ENCODE results near the gene KDM6A.
A peak's percentile ranks its signal among the peaks of the same experiment; 100 is the strongest.
"Not testable (repeated sequence)": the region's sequence is repeated elsewhere in the genome, so short reads cannot be mapped to it uniquely, and the experiment has no call there.

Gene KDM6A

GRCh38 chrX:45063319-45064095 lies 190.5 kb downstream of the KDM6A start:
- Histone ChIP-seq H2AFZ (ENCODE audit: insufficient read depth, low read length, poor library complexity) (no peak overlapping the region), H3K23ac (ENCODE audit: low read length) (no peak overlapping the region), H2BK120ac (ENCODE audit: insufficient read depth, low read length, poor library complexity) (no peak overlapping the region), H4K8ac (ENCODE audit: low read depth, low read length) (no peak overlapping the region), H3K79me2 (ENCODE audit: control insufficient read depth, insufficient read depth, low read length, poor library complexity) (no peaks in the 10 kb centered on the region), H4K91ac (ENCODE audit: low read depth, low read length) (no peak overlapping the region), H3K36me3 (ENCODE audit: control insufficient read depth in 1 of 2, insufficient read depth in 2 of 2, low read length in 2 of 2) (peaks cover 10 to 14% of the 10 kb centered on the region in 2 experiments), H3K79me1 (ENCODE audit: low read length) (no peaks in the 10 kb centered on the region), H3K4me1 (ENCODE audit: control insufficient read depth in 1 of 2, insufficient read depth in 2 of 2, low read length in 2 of 2) (peaks cover 2 to 3% of the 10 kb centered on the region in 2 experiments), H2BK5ac (ENCODE audit: low read depth, low read length, poor library complexity) (no peak overlapping the region), H3K4me2 (ENCODE audit: low read length) (no peak overlapping the region), H4K12ac (ENCODE audit: low read depth, low read length) (no peak overlapping the region), H2BK12ac (ENCODE audit: low read length) (peak overlapping the region; percentile 31), H2AK5ac (ENCODE audit: low read length) (no peak overlapping the region), H3K27me3 (ENCODE audit: insufficient read depth, low read length) (no peaks in the 10 kb centered on the region), H3K27ac (ENCODE audit: low read depth, low read length) (no peak overlapping the region), H3K18ac (ENCODE audit: low read length) (peak overlapping the region; percentile 37), H3K14ac (ENCODE audit: low read length) (no peak overlapping the region), H3K9ac (ENCODE audit: low read length) (no peak overlapping the region), H3K4ac (ENCODE audit: low read depth, low read length) (no peak overlapping the region), H3K4me3 (ENCODE audit: low read depth, low read length) (no peak overlapping the region), H3K9me3 (ENCODE audit: insufficient read depth, low read depth, low read length) (no peaks in the 10 kb centered on the region)
- DNase-seq: peak in 1 of 2 donors; percentile 15
- no CpG with 5 or more reads among the region's 11 CpGs for WGBS (ENCODE audit: extremely low coverage, insufficient coverage, insufficient read length)

- DNase-seq: no peak
- H3K4me3 ChIP-seq (ENCODE audit: low read depth, low read length): no peak overlapping the region
- H3K4me1 ChIP-seq (ENCODE audit: control insufficient read depth in 1 of 2, insufficient read depth in 2 of 2, low read length in 2 of 2): peaks cover 0 to under 1% of the 10 kb centered on the region in 2 experiments
- no peak overlapping the region for H2BK12ac ChIP-seq (ENCODE audit: low read length)
- no peaks in the 10 kb centered on the region for H3K27me3 ChIP-seq (ENCODE audit: insufficient read depth, low read length)
- no peak overlapping the region for H3K4ac ChIP-seq (ENCODE audit: low read depth, low read length)
- H2AFZ ChIP-seq (ENCODE audit: insufficient read depth, low read length, poor library complexity): no peak overlapping the region
- H4K91ac ChIP-seq (ENCODE audit: low read depth, low read length): no peak overlapping the region
- no peak overlapping the region for H3K4me2 ChIP-seq (ENCODE audit: low read length)
- H3K14ac ChIP-seq (ENCODE audit: low read length): no peak overlapping the region
- no peak overlapping the region for H3K18ac ChIP-seq (ENCODE audit: low read length)
- H3K79me1 ChIP-seq (ENCODE audit: low read length): no peaks in the 10 kb centered on the region
- H3K9me3 ChIP-seq (ENCODE audit: insufficient read depth, low read depth, low read length): no peaks in the 10 kb centered on the region
- no peak overlapping the region for H3K23ac ChIP-seq (ENCODE audit: low read length)
- no CpG with 5 or more reads among the region's 4 CpGs for WGBS (ENCODE audit: extremely low coverage, insufficient coverage, insufficient read length)
- no peak overlapping the region for H3K27ac ChIP-seq (ENCODE audit: low read depth, low read length)
- no peak overlapping the region for H3K9ac ChIP-seq (ENCODE audit: low read length)
- no peak overlapping the region for H2AK5ac ChIP-seq (ENCODE audit: low read length)
- no peak overlapping the region for H4K12ac ChIP-seq (ENCODE audit: low read depth, low read length)
- H3K36me3 ChIP-seq (ENCODE audit: control insufficient read depth in 1 of 2, insufficient read depth in 2 of 2, low read length in 2 of 2): peaks cover 10 to 20% of the 10 kb centered on the region in 2 experiments
- no peaks in the 10 kb centered on the region for H3K79me2 ChIP-seq (ENCODE audit: control insufficient read depth, insufficient read depth, low read length, poor library complexity)
- H2BK120ac ChIP-seq (ENCODE audit: insufficient read depth, low read length, poor library complexity): no peak overlapping the region
- H4K8ac ChIP-seq (ENCODE audit: low read depth, low read length): no peak overlapping the region
- H2BK5ac ChIP-seq (ENCODE audit: low read depth, low read length, poor library complexity): no peak overlapping the region
Measured at GRCh38 chrX:45068569-45068968, 195.6 kb downstream of the KDM6A start.

- Histone ChIP-seq H3K79me2 (ENCODE audit: control insufficient read depth, insufficient read depth, low read length, poor library complexity) (no peaks in the 10 kb centered on the region), H3K27me3 (ENCODE audit: insufficient read depth, low read length) (no peaks in the 10 kb centered on the region), H2AFZ (ENCODE audit: insufficient read depth, low read length, poor library complexity) (no peak overlapping the region), H3K27ac (ENCODE audit: low read depth, low read length) (no peak overlapping the region), H3K4me2 (ENCODE audit: low read length) (no peak overlapping the region), H4K8ac (ENCODE audit: low read depth, low read length) (no peak overlapping the region), H3K18ac (ENCODE audit: low read length) (no peak overlapping the region), H4K12ac (ENCODE audit: low read depth, low read length) (no peak overlapping the region), H3K9me3 (ENCODE audit: insufficient read depth, low read depth, low read length) (no peaks in the 10 kb centered on the region), H3K4me1 (ENCODE audit: control insufficient read depth in 1 of 2, insufficient read depth in 2 of 2, low read length in 2 of 2) (no peaks in the 10 kb centered on the region), H2BK120ac (ENCODE audit: insufficient read depth, low read length, poor library complexity) (no peak overlapping the region), H2BK5ac (ENCODE audit: low read depth, low read length, poor library complexity) (no peak overlapping the region), H3K4ac (ENCODE audit: low read depth, low read length) (no peak overlapping the region), H3K4me3 (ENCODE audit: low read depth, low read length) (no peak overlapping the region), H2BK12ac (ENCODE audit: low read length) (no peak overlapping the region), H4K91ac (ENCODE audit: low read depth, low read length) (no peak overlapping the region), H3K23ac (ENCODE audit: low read length) (no peak overlapping the region), H3K36me3 (ENCODE audit: control insufficient read depth in 1 of 2, insufficient read depth in 2 of 2, low read length in 2 of 2) (peaks cover 9 to 15% of the 10 kb centered on the region in 2 experiments), H3K9ac (ENCODE audit: low read length) (no peak overlapping the region), H3K79me1 (ENCODE audit: low read length) (no peaks in the 10 kb centered on the region), H2AK5ac (ENCODE audit: low read length) (no peak overlapping the region), H3K14ac (ENCODE audit: low read length) (no peak overlapping the region)
- DNase-seq: peak in 1 of 2 donors; percentile 58
- no CpG with 5 or more reads among the region's 2 CpGs for WGBS (ENCODE audit: extremely low coverage, insufficient coverage, insufficient read length)
Measured at GRCh38 chrX:45070116-45071007, 197.4 kb downstream of the KDM6A start.

GRCh38 chrX:45073011-45073410 lies 200.0 kb downstream of the KDM6A start:
- H2AFZ ChIP-seq (ENCODE audit: insufficient read depth, low read length, poor library complexity); H4K91ac ChIP-seq (ENCODE audit: low read depth, low read length); H3K4me1 ChIP-seq (ENCODE audit: control insufficient read depth in 1 of 2, insufficient read depth in 2 of 2, low read length in 2 of 2); H2BK5ac ChIP-seq (ENCODE audit: low read depth, low read length, poor library complexity); H3K79me1 ChIP-seq (ENCODE audit: low read length); H3K4me3 ChIP-seq (ENCODE audit: low read depth, low read length); H3K9me3 ChIP-seq (ENCODE audit: insufficient read depth, low read depth, low read length); H4K12ac ChIP-seq (ENCODE audit: low read depth, low read length); H3K14ac ChIP-seq (ENCODE audit: low read length); H3K27ac ChIP-seq (ENCODE audit: low read depth, low read length); H3K4me2 ChIP-seq (ENCODE audit: low read length); H3K18ac ChIP-seq (ENCODE audit: low read length); DNase-seq; H2BK12ac ChIP-seq (ENCODE audit: low read length); H3K9ac ChIP-seq (ENCODE audit: low read length); H3K79me2 ChIP-seq (ENCODE audit: control insufficient read depth, insufficient read depth, low read length, poor library complexity); H3K23ac ChIP-seq (ENCODE audit: low read length); H3K27me3 ChIP-seq (ENCODE audit: insufficient read depth, low read length); H3K4ac ChIP-seq (ENCODE audit: low read depth, low read length); H4K8ac ChIP-seq (ENCODE audit: low read depth, low read length); H2BK120ac ChIP-seq (ENCODE audit: insufficient read depth, low read length, poor library complexity); H2AK5ac ChIP-seq (ENCODE audit: low read length): not testable (repeated sequence)
- peaks cover 9 to 13% of the 10 kb centered on the region in 2 experiments for H3K36me3 ChIP-seq (ENCODE audit: control insufficient read depth in 1 of 2, insufficient read depth in 2 of 2, low read length in 2 of 2)
- no CpG with 5 or more reads among the region's 4 CpGs for WGBS (ENCODE audit: extremely low coverage, insufficient coverage, insufficient read length)

Measured in trophoblast cell (in vitro differentiated cells and primary cell).